GM21360 (cell line): Measurements from ENCODE around the gene ADRB2.
A peak's percentile ranks its signal among the peaks of the same experiment; 100 is the strongest.
"Not testable (repeated sequence)": the region's sequence is repeated elsewhere in the genome, so short reads cannot be mapped to it uniquely, and the experiment has no call there.

Source experiments
- ATAC-seq: cut with Tn5 transposase; IDR thresholded peaks from one replicate; pipeline ENCODE4 v1.9.1; 2021; ENCODE audit warnings: mild to moderate bottlenecking, moderate library complexity; ENCODE audit not compliant: unreplicated experiment

The ADRB2 gene

GRCh38 chr5:148826053-148826738 lies at the start of gene ADRB2:
Gene ADRB2 (plus strand): TSS chr5:148826611. CDS start chr5:148826832, 221 bp downstream.
- peak; percentile 98 for ATAC-seq

GRCh38 chr5:148776780-148777179 lies 49.6 kb upstream of the ADRB2 start:
- ATAC-seq = no peak

GRCh38 chr5:148778882-148779281 lies 47.5 kb upstream of the ADRB2 start:
- no peak for ATAC-seq

- ATAC-seq = no peak
Measured at GRCh38 chr5:148780711-148781110, 45.7 kb upstream of the ADRB2 start.

- ATAC-seq = no peak
Measured at GRCh38 chr5:148781766-148782165, 44.6 kb upstream of the ADRB2 start.

GRCh38 chr5:148785223-148785622 lies 41.2 kb upstream of the ADRB2 start:
- ATAC-seq = no peak

- ATAC-seq = no peak
Measured at GRCh38 chr5:148786456-148786855, 40.0 kb upstream of the ADRB2 start.

GRCh38 chr5:148788636-148789035 lies 37.8 kb upstream of the ADRB2 start:
- ATAC-seq = no peak

- ATAC-seq = peak; percentile 14
Measured at GRCh38 chr5:148790545-148791333, 35.7 kb upstream of the ADRB2 start.

GRCh38 chr5:148791334-148791667 lies 35.1 kb upstream of the ADRB2 start:
- peak; percentile 96 for ATAC-seq

GRCh38 chr5:148791696-148792095 lies 34.7 kb upstream of the ADRB2 start:
- no peak for ATAC-seq

GRCh38 chr5:148792744-148793143 lies 33.7 kb upstream of the ADRB2 start:
- ATAC-seq = no peak

GRCh38 chr5:148793261-148793660 lies 33.1 kb upstream of the ADRB2 start:
- ATAC-seq = no peak

GRCh38 chr5:148794275-148794674 lies 32.1 kb upstream of the ADRB2 start:
- ATAC-seq = no peak

- no peak for ATAC-seq
Measured at GRCh38 chr5:148794729-148795561, 31.5 kb upstream of the ADRB2 start.

- ATAC-seq = no peak
Measured at GRCh38 chr5:148796936-148797335, 29.5 kb upstream of the ADRB2 start.

GRCh38 chr5:148798786-148799185 lies 27.6 kb upstream of the ADRB2 start:
- no peak for ATAC-seq

- no peak for ATAC-seq
Measured at GRCh38 chr5:148799737-148800527, 26.5 kb upstream of the ADRB2 start.

GRCh38 chr5:148801682-148802276 lies 24.6 kb upstream of the ADRB2 start:
- no peak for ATAC-seq

GRCh38 chr5:148803451-148803850 lies 23.0 kb upstream of the ADRB2 start:
- not testable (repeated sequence) for ATAC-seq
